ENCODE measurements around the gene ATP1B1. TPM values are rescaled to one million over a fixed set of nuclear protein-coding genes. Genes with fewer than 3 reads are reported as not detected.

Gene ATP1B1
- 33.8 TPM for polyA plus RNA-seq (2013, experiment 1 of 2)
- polyA plus RNA-seq (2013, experiment 2 of 2) = 36.7 TPM

DNA sequence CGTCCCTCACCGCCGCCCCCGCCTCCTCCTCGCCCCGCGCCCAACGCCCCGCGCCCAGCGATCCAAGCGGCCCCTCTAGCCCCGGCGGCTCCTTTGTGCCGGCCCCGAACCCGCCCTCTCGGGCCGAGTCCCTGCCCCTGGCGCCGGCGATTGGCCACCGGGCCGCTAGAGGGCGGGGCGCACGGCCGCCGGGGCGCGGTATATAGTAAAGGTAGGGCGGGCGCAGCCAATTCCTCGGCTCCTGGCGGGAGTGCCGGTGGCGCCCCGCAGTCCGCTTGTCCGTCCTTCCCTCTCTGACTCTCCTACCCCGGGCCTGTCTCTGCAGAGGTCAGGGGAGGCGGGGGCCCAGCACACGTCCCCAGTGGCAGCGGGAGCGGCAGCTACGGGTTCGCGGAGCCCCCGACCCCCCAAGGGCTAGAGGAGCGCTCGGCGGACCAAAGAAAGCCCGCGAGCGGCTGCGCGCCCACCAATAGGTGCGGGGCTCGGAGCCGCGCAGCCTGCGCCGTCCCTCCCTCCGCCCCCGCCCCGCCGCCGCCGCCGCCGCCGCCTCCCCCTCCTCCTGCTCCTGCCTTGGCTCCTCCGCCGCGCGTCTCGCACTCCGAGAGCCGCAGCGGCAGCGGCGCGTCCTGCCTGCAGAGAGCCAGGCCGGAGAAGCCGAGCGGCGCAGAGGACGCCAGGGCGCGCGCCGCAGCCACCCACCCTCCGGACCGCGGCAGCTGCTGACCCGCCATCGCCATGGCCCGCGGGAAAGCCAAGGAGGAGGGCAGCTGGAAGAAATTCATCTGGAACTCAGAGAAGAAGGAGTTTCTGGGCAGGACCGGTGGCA, at the start of gene ATP1B1:
Gene ATP1B1, plus strand, starts transcription at position 596 of the 826 bp plus-strand sequence. Its CDS starts 140 bp downstream, at position 736.
- Histone ChIP-seq H2BK120ac (ENCODE audit: low read depth, low read length) (no peak within 1 kb of the TSS), H4K91ac (ENCODE audit: low read depth, low read length, poor library complexity) (no peak within 1 kb of the TSS), H3K18ac (ENCODE audit: low read length) (peak within 1 kb of the TSS; percentile 97), H3K4me2 (ENCODE audit: insufficient read depth, low read length, poor library complexity, severe bottlenecking) (peak within 1 kb of the TSS; percentile 72), H3K23ac (ENCODE audit: low read depth, low read length, poor library complexity) (peak within 1 kb of the TSS; percentile 58), H3K9me3 (replicated peaks in 1 of 2; ENCODE audit: control insufficient read depth in 2 of 2, insufficient read depth in 1 of 2, low read depth in 1 of 2, low read length in 2 of 2) (no peaks in the 10 kb centered on the region), H3K27me3 (ENCODE audit: control insufficient read depth in 3 of 3, insufficient read depth in 3 of 3, low read depth in 1 of 3, low read length in 3 of 3) (peaks cover 0 to 13% (median 2%) of the 10 kb centered on the region in 3 experiments), H3K4me1 (ENCODE audit: control insufficient read depth in 2 of 2, insufficient read depth in 1 of 2, low read depth in 1 of 2, low read length in 2 of 2) (peaks cover 32 to 34% of the 10 kb centered on the region in 2 donors), H2AK5ac (ENCODE audit: low read depth, low read length) (no peak within 1 kb of the TSS), H3K9ac (ENCODE audit: low read depth, low read length, poor library complexity) (peak within 1 kb of the TSS; percentile 97), H3K27ac (replicated peaks; ENCODE audit: low read length) (peak within 1 kb of the TSS; percentile 95), H4K8ac (ENCODE audit: low read depth, low read length) (peak within 1 kb of the TSS; percentile 43), H3K4me3 (ENCODE audit: low read length in 2 of 2) (peak within 1 kb of the TSS; percentile 57 to 99), H3K36me3 (replicated peaks in 1 of 2; ENCODE audit: control insufficient read depth in 2 of 2, insufficient read depth in 2 of 2, low read length in 2 of 2) (peaks cover 0 to 2% of the 10 kb centered on the region in 2 donors), H3K14ac (ENCODE audit: low read length) (no peak within 1 kb of the TSS), H2AFZ (ENCODE audit: low read length) (peak within 1 kb of the TSS; percentile 98), H2BK5ac (ENCODE audit: low read length) (peak within 1 kb of the TSS; percentile 88), H2BK12ac (ENCODE audit: low read length) (no peak within 1 kb of the TSS), H3K79me1 (ENCODE audit: low read depth, low read length) (no peaks in the 10 kb centered on the region), H3K4ac (ENCODE audit: low read length) (no peak within 1 kb of the TSS), H2BK15ac (ENCODE audit: low read length) (peak within 1 kb of the TSS; percentile 50)
- peak; percentile 96 for DNase-seq (ENCODE audit: low spot score)
- no CpG with 5 or more reads among the region's 100 CpGs for WGBS, 2 donors (ENCODE audit: extremely low coverage in 2 of 2, insufficient read length in 2 of 2, insufficient replicate concordance in 1 of 2)

GRCh38 chr1:169059421-169059820, 47.1 kb upstream of the ATP1B1 start:
- Histone ChIP-seq H3K79me1 (ENCODE audit: low read depth, low read length) (no peaks in the 10 kb centered on the region), H4K91ac (ENCODE audit: low read depth, low read length, poor library complexity) (no peak overlapping the region), H3K9ac (ENCODE audit: low read depth, low read length, poor library complexity) (no peak overlapping the region), H4K8ac (ENCODE audit: low read depth, low read length) (no peak overlapping the region), H3K27me3 (ENCODE audit: control insufficient read depth in 3 of 3, insufficient read depth in 3 of 3, low read depth in 1 of 3, low read length in 3 of 3) (peaks cover 0 to 3% (median 0%) of the 10 kb centered on the region in 3 experiments), H3K4me2 (ENCODE audit: insufficient read depth, low read length, poor library complexity, severe bottlenecking) (no peak overlapping the region), H3K27ac (replicated peaks; ENCODE audit: low read length) (no peak overlapping the region), H3K36me3 (replicated peaks in 1 of 2; ENCODE audit: control insufficient read depth in 2 of 2, insufficient read depth in 2 of 2, low read length in 2 of 2) (no peaks in the 10 kb centered on the region), H2BK12ac (ENCODE audit: low read length) (no peak overlapping the region), H3K4me1 (ENCODE audit: control insufficient read depth in 2 of 2, insufficient read depth in 1 of 2, low read depth in 1 of 2, low read length in 2 of 2) (no peaks in the 10 kb centered on the region), H2AFZ (ENCODE audit: low read length) (no peak overlapping the region), H2BK120ac (ENCODE audit: low read depth, low read length) (no peak overlapping the region), H3K23ac (ENCODE audit: low read depth, low read length, poor library complexity) (no peak overlapping the region), H2BK15ac (ENCODE audit: low read length) (no peak overlapping the region), H2AK5ac (ENCODE audit: low read depth, low read length) (no peak overlapping the region), H3K4ac (ENCODE audit: low read length) (no peak overlapping the region), H2BK5ac (ENCODE audit: low read length) (no peak overlapping the region), H3K9me3 (replicated peaks in 1 of 2; ENCODE audit: control insufficient read depth in 2 of 2, insufficient read depth in 1 of 2, low read depth in 1 of 2, low read length in 2 of 2) (no peaks in the 10 kb centered on the region), H3K4me3 (ENCODE audit: low read length in 2 of 2) (no peak overlapping the region), H3K14ac (ENCODE audit: low read length) (no peak overlapping the region), H3K18ac (ENCODE audit: low read length) (no peak overlapping the region)
- DNase-seq (ENCODE audit: low spot score) = no peak
- no CpG with 5 or more reads among the region's 1 CpG for WGBS, 2 donors (ENCODE audit: extremely low coverage in 2 of 2, insufficient read length in 2 of 2, insufficient replicate concordance in 1 of 2)

- Histone ChIP-seq H3K9me3 (replicated peaks in 1 of 2; ENCODE audit: control insufficient read depth in 2 of 2, insufficient read depth in 1 of 2, low read depth in 1 of 2, low read length in 2 of 2) (no peaks in the 10 kb centered on the region), H3K18ac (ENCODE audit: low read length) (no peak overlapping the region), H3K4me3 (ENCODE audit: low read length in 2 of 2) (no peak overlapping the region), H2BK5ac (ENCODE audit: low read length) (no peak overlapping the region), H3K27ac (replicated peaks; ENCODE audit: low read length) (no peak overlapping the region), H4K91ac (ENCODE audit: low read depth, low read length, poor library complexity) (no peak overlapping the region), H2AFZ (ENCODE audit: low read length) (no peak overlapping the region), H3K23ac (ENCODE audit: low read depth, low read length, poor library complexity) (no peak overlapping the region), H2BK12ac (ENCODE audit: low read length) (no peak overlapping the region), H3K4me2 (ENCODE audit: insufficient read depth, low read length, poor library complexity, severe bottlenecking) (no peak overlapping the region), H3K14ac (ENCODE audit: low read length) (no peak overlapping the region), H3K36me3 (replicated peaks in 1 of 2; ENCODE audit: control insufficient read depth in 2 of 2, insufficient read depth in 2 of 2, low read length in 2 of 2) (no peaks in the 10 kb centered on the region), H3K4me1 (ENCODE audit: control insufficient read depth in 2 of 2, insufficient read depth in 1 of 2, low read depth in 1 of 2, low read length in 2 of 2) (no peaks in the 10 kb centered on the region), H3K4ac (ENCODE audit: low read length) (no peak overlapping the region), H3K27me3 (ENCODE audit: control insufficient read depth in 3 of 3, insufficient read depth in 3 of 3, low read depth in 1 of 3, low read length in 3 of 3) (peaks cover 0 to 3% (median 0%) of the 10 kb centered on the region in 3 experiments), H3K9ac (ENCODE audit: low read depth, low read length, poor library complexity) (no peak overlapping the region), H2BK15ac (ENCODE audit: low read length) (no peak overlapping the region), H2AK5ac (ENCODE audit: low read depth, low read length) (no peak overlapping the region), H4K8ac (ENCODE audit: low read depth, low read length) (no peak overlapping the region), H2BK120ac (ENCODE audit: low read depth, low read length) (no peak overlapping the region), H3K79me1 (ENCODE audit: low read depth, low read length) (no peaks in the 10 kb centered on the region)
- DNase-seq (ENCODE audit: low spot score) = no peak
- WGBS, 2 donors (ENCODE audit: extremely low coverage in 2 of 2, insufficient read length in 2 of 2, insufficient replicate concordance in 1 of 2) = no CpG with 5 or more reads among the region's 9 CpGs
Measured at GRCh38 chr1:169060043-169060722, 46.3 kb upstream of the ATP1B1 start.

Measured in neuronal stem cell (in vitro differentiated cells).